ENCODE measurements around the gene OR2J1. TPM values are rescaled to one million over a fixed set of nuclear protein-coding genes. Genes with fewer than 3 reads are reported as not detected.

Gene OR2J1
- total RNA-seq, 2 experiments from 2014 or later = not detected

DNA sequence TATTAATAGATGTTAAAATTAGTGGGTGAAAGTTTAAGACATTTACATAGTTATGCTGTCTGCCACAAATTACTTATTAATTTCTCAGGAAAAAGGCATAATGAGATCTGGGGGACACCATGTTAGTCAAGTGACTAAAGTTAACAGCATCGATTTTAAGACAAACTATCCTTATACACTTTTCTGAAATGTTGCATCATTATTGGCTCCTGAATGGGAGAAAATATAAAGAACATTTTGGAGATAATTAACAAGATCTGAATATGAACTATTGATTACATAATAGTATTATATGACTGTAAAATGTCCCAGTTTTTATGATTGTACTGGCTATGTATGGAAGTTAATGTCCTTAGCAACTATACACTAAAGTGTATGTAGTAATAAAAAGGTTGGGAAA lies 20.1 kb upstream of the OR2J1 start:
- ChIA-PET POLR2A (interaction anchor here (0.6 kb wide), 1 partner anchor 52 kb away, joined by 3 read pairs; no protein-coding TSS in a partner anchor), CTCF (ENCODE audit: unreplicated experiment) (no interaction called here)
- Histone ChIP-seq H3K4me3 (ENCODE audit: low read depth, low read length, poor library complexity, severe bottlenecking) (no peak overlapping the region), H3K4me1 (ENCODE audit: insufficient read depth, low read length, poor library complexity, severe bottlenecking) (no peaks in the 10 kb centered on the region), H3K9me3 (ENCODE audit: low read length) (no peaks in the 10 kb centered on the region), H3K9me2 (ENCODE audit: insufficient read depth, low read length) (no peaks in the 10 kb centered on the region), H3K79me2 (ENCODE audit: insufficient read depth, low read depth, low read length) (no peaks in the 10 kb centered on the region), H3K4me2 (ENCODE audit: low read length) (no peak overlapping the region), H4K20me1 (ENCODE audit: insufficient read depth, low read length) (no peaks in the 10 kb centered on the region), H3K27ac (ENCODE audit: low read depth, low read length, poor library complexity, severe bottlenecking) (no peak overlapping the region), H2AFZ (ENCODE audit: low read length) (no peak overlapping the region), H3K36me3 (ENCODE audit: insufficient read depth, low read length) (no peaks in the 10 kb centered on the region)
- intact Hi-C loops (cut with micrococcal nuclease; ENCODE audit: unreplicated experiment) = no loop called here
- DNase-seq (ENCODE audit: low spot score) = no peak
- BruUV-seq (replicated peaks) = no TSS peak
- TF ChIP-seq, protein P1, sequence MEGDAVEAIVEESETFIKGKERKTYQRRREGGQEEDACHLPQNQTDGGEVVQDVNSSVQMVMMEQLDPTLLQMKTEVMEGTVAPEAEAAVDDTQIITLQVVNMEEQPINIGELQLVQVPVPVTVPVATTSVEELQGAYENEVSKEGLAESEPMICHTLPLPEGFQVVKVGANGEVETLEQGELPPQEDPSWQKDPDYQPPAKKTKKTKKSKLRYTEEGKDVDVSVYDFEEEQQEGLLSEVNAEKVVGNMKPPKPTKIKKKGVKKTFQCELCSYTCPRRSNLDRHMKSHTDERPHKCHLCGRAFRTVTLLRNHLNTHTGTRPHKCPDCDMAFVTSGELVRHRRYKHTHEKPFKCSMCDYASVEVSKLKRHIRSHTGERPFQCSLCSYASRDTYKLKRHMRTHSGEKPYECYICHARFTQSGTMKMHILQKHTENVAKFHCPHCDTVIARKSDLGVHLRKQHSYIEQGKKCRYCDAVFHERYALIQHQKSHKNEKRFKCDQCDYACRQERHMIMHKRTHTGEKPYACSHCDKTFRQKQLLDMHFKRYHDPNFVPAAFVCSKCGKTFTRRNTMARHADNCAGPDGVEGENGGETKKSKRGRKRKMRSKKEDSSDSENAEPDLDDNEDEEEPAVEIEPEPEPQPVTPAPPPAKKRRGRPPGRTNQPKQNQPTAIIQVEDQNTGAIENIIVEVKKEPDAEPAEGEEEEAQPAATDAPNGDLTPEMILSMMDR (conservative IDR thresholded peaks at IDR 0.05; ENCODE audit: low read length) = no peak
- no peak for TF ChIP-seq EZH2phosphoT487 (IDR thresholded peaks at IDR 0.05; ENCODE audit: borderline replicate concordance, low read depth, low read length)

DNA sequence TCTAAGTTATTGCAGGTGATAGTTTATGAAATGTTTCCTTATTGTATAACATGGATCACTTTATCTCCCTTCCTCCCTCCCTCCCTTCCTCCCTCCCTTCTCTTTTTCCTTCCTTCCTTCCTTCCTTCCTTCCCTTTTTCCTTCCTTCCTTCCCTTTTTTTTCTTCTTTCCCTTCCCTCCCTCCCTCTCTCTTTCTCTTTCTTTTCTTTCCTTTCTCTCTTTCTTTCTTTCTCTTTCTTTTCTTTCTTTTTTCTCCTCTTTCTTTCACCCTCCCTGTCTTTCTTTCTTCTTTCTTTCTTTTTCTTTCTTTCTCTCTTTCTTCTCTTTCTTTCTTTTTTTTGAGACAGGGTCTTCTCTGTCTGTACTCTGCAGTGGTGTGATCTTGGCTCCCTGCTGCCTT lies 18.0 kb upstream of the OR2J1 start:
- no peaks in the 10 kb centered on the region for H3K9me2 ChIP-seq (ENCODE audit: insufficient read depth, low read length)
- DNase-seq (ENCODE audit: low spot score) = no peak
- no peaks in the 10 kb centered on the region for H3K4me1 ChIP-seq (ENCODE audit: insufficient read depth, low read length, poor library complexity, severe bottlenecking)
- H3K4me2 ChIP-seq (ENCODE audit: low read length) = no peak overlapping the region
- no peaks in the 10 kb centered on the region for H3K9me3 ChIP-seq (ENCODE audit: low read length)
- H3K79me2 ChIP-seq (ENCODE audit: insufficient read depth, low read depth, low read length) = no peaks in the 10 kb centered on the region
- BruUV-seq (replicated peaks) = no TSS peak
- H2AFZ ChIP-seq (ENCODE audit: low read length) = no peak overlapping the region
- intact Hi-C loops (cut with micrococcal nuclease; ENCODE audit: unreplicated experiment) = no loop called here
- POLR2A ChIA-PET = interaction anchor here (0.6 kb wide), 1 partner anchor 320 kb away, joined by 8 read pairs; no protein-coding TSS in a partner anchor
- H3K4me3 ChIP-seq (ENCODE audit: low read depth, low read length, poor library complexity, severe bottlenecking) = no peak overlapping the region
- no peak overlapping the region for H3K27ac ChIP-seq (ENCODE audit: low read depth, low read length, poor library complexity, severe bottlenecking)
- TF ChIP-seq, protein P1 (conservative IDR thresholded peaks at IDR 0.05; ENCODE audit: low read length) = no peak
- TF ChIP-seq EZH2phosphoT487 (IDR thresholded peaks at IDR 0.05; ENCODE audit: borderline replicate concordance, low read depth, low read length) = no peak
- H3K36me3 ChIP-seq (ENCODE audit: insufficient read depth, low read length) = no peaks in the 10 kb centered on the region
- CTCF ChIA-PET (ENCODE audit: unreplicated experiment) = no interaction called here
- no peaks in the 10 kb centered on the region for H4K20me1 ChIP-seq (ENCODE audit: insufficient read depth, low read length)

DNA sequence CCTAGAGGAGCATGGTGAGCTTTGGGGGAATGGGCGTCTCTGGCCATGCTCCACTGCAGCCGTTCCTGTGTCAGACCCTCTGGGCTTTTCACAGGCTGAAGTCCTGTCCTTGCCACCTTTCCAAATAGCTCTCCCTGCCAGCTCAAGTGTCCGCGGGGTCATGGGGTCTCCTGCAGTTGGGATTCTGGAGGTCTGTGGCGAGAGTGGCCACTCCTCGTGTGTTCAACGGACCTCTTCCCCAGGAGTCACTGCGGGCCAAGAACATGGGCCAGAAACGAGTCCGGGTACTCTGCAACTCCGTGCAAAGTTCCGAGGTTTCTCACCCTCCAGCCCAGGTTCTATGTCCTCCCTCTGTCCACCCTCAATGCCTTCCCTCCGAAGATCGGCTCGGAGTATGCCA lies 16.8 kb upstream of the OR2J1 start:
- CTCF ChIA-PET (ENCODE audit: unreplicated experiment) = no interaction called here
- intact Hi-C loops (cut with micrococcal nuclease; ENCODE audit: unreplicated experiment) = no loop called here
- no TSS peak for BruUV-seq (replicated peaks)

More for the DNA sequence above, 16.8 kb upstream of the OR2J1 start:
- TF ChIP-seq EZH2phosphoT487 (IDR thresholded peaks at IDR 0.05; ENCODE audit: borderline replicate concordance, low read depth, low read length) = no peak
- TF ChIP-seq, protein P1 (conservative IDR thresholded peaks at IDR 0.05; ENCODE audit: low read length) = no peak
- Histone ChIP-seq H4K20me1 (ENCODE audit: insufficient read depth, low read length) (no peaks in the 10 kb centered on the region), H3K36me3 (ENCODE audit: insufficient read depth, low read length) (no peaks in the 10 kb centered on the region), H3K9me2 (ENCODE audit: insufficient read depth, low read length) (no peaks in the 10 kb centered on the region), H3K4me2 (ENCODE audit: low read length) (no peak overlapping the region), H3K27ac (ENCODE audit: low read depth, low read length, poor library complexity, severe bottlenecking) (no peak overlapping the region), H3K9me3 (ENCODE audit: low read length) (no peaks in the 10 kb centered on the region), H3K4me3 (ENCODE audit: low read depth, low read length, poor library complexity, severe bottlenecking) (no peak overlapping the region), H3K4me1 (ENCODE audit: insufficient read depth, low read length, poor library complexity, severe bottlenecking) (no peaks in the 10 kb centered on the region), H3K79me2 (ENCODE audit: insufficient read depth, low read depth, low read length) (no peaks in the 10 kb centered on the region), H2AFZ (ENCODE audit: low read length) (no peak overlapping the region)
- POLR2A ChIA-PET = no interaction called here
- DNase-seq (ENCODE audit: low spot score) = no peak
